22Rv1 (cell line): Measurements from ENCODE around the gene PACRG.

Experiments used
- CTCF ChIP-seq: fragments of 450-650 bp; IDR thresholded peaks from 2 replicates; pipeline ENCODE4 v1.5.1; 2017; ENCODE audit warnings: mild to moderate bottlenecking
- ZFX ChIP-seq: fragments of 450-650 bp; IDR thresholded peaks from 2 replicates; pipeline ENCODE4 v1.6.1; 2017; ENCODE audit warnings: antibody characterized with exemption, borderline replicate concordance

DNA sequence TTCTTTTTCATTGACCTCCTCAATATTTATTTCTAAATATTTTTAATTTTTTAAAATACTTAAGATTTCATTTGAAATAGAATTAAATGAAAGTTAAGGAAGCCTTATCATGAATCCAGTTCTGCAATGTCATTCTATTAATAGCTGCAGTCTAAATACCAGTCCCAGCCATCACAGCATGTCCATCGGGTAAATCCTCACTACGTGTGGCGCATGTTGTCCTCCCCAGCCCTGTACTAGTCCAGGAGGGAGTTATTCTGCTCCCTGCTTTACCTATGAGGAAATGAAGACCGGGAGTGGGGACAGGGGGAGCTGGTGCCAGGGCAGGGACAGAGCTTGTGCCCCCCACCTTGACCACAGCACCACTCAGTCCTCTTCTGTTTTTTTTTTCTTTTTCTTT, 561.7 kb downstream of the PACRG start:
- TF ChIP-seq CTCF: no peak
- TF ChIP-seq ZFX: no peak
